Measurements from ENCODE around the gene FRAS1.

DNA sequence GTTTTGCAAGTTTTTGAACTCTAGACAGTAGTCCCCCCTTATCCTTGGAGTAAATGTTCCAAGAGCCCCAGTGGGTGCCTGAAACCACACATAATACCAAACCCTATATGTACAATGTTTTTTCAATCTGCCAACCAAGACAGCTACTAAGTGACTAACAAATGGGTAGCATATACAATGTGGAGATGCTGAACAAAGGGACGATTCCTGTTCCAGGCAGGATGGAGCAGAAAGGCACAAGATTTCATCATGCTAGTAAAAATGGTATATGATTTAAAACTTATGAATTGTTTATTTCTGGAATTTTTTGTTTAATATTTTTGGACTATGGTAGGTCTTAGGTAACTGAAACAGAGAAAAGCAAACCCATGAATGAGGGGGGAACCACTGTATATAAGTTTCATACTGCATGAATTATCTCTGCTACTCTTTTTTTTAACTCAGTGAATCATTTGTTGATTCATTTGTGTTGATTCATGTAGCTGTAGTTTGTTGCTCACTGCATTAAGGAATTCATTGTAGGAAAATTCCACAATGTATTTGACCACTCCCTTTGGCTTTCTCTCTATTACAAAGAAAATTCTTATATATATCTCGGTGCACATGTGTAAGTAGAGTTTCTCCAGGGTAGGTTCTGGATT lies 472.6 kb downstream of the FRAS1 start:
- TF ChIP-seq POLR2AphosphoS5 (IDR thresholded peaks at IDR 0.05; ENCODE audit: insufficient read depth in 1 of 2, low read depth in 1 of 2) (no peak), POLR2A (IDR thresholded peaks at IDR 0.05) (no peak)
- TF ChIP-seq, protein P1, sequence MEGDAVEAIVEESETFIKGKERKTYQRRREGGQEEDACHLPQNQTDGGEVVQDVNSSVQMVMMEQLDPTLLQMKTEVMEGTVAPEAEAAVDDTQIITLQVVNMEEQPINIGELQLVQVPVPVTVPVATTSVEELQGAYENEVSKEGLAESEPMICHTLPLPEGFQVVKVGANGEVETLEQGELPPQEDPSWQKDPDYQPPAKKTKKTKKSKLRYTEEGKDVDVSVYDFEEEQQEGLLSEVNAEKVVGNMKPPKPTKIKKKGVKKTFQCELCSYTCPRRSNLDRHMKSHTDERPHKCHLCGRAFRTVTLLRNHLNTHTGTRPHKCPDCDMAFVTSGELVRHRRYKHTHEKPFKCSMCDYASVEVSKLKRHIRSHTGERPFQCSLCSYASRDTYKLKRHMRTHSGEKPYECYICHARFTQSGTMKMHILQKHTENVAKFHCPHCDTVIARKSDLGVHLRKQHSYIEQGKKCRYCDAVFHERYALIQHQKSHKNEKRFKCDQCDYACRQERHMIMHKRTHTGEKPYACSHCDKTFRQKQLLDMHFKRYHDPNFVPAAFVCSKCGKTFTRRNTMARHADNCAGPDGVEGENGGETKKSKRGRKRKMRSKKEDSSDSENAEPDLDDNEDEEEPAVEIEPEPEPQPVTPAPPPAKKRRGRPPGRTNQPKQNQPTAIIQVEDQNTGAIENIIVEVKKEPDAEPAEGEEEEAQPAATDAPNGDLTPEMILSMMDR (IDR thresholded peaks at IDR 0.05), result no peak

Measured in vagina (tissue), 2 donors.